ENCODE results near the gene PLAC1.

The PLAC1 gene

GRCh38 chrX:134692233-134692632 lies 34.0 kb upstream of the PLAC1 start:
- no peak for TF ChIP-seq CEBPB (IDR thresholded peaks at IDR 0.05)
- no peak for TF ChIP-seq ZBTB7A (IDR thresholded peaks at IDR 0.05; ENCODE audit: low read depth)
- TF ChIP-seq EP300 (IDR thresholded peaks at IDR 0.05; ENCODE audit: borderline replicate concordance): no peak
- TF ChIP-seq NFIC (IDR thresholded peaks at IDR 0.05): no peak

DNA sequence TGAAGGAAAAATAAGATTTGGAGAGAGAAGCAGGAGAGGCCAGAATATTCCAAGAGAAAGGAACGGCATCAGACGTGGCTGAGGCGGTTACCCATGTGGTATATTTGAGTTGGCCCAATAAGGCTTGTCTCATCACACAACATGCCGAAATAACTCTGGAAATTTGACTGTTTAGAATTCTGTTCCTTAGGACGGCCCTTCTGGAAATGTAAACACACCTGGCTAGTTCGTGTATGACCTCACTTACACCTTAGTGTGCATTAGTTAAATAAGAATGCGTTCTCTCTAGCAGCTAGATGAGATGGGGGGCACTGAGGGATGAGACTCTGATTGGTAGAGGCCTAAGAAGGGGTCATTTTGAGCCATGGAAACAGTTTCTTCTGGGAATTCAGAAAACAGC lies 33.2 kb upstream of the PLAC1 start:
- TF ChIP-seq ZBTB7A (IDR thresholded peaks at IDR 0.05; ENCODE audit: low read depth) (no peak), NFIC (IDR thresholded peaks at IDR 0.05) (no peak)

GRCh38 chrX:134688839-134689238 lies 30.6 kb upstream of the PLAC1 start:
- TF ChIP-seq, protein P1, sequence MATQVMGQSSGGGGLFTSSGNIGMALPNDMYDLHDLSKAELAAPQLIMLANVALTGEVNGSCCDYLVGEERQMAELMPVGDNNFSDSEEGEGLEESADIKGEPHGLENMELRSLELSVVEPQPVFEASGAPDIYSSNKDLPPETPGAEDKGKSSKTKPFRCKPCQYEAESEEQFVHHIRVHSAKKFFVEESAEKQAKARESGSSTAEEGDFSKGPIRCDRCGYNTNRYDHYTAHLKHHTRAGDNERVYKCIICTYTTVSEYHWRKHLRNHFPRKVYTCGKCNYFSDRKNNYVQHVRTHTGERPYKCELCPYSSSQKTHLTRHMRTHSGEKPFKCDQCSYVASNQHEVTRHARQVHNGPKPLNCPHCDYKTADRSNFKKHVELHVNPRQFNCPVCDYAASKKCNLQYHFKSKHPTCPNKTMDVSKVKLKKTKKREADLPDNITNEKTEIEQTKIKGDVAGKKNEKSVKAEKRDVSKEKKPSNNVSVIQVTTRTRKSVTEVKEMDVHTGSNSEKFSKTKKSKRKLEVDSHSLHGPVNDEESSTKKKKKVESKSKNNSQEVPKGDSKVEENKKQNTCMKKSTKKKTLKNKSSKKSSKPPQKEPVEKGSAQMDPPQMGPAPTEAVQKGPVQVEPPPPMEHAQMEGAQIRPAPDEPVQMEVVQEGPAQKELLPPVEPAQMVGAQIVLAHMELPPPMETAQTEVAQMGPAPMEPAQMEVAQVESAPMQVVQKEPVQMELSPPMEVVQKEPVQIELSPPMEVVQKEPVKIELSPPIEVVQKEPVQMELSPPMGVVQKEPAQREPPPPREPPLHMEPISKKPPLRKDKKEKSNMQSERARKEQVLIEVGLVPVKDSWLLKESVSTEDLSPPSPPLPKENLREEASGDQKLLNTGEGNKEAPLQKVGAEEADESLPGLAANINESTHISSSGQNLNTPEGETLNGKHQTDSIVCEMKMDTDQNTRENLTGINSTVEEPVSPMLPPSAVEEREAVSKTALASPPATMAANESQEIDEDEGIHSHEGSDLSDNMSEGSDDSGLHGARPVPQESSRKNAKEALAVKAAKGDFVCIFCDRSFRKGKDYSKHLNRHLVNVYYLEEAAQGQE (IDR thresholded peaks at IDR 0.05; ENCODE audit: low read depth): no peak
- no peak for TF ChIP-seq TEAD4 (IDR thresholded peaks at IDR 0.05)
- no peak for TF ChIP-seq YY1 (IDR thresholded peaks at IDR 0.05; ENCODE audit: low read depth)
- no peak for TF ChIP-seq ZBTB7A (IDR thresholded peaks at IDR 0.05; ENCODE audit: low read depth)
- no peak for TF ChIP-seq NFIC (IDR thresholded peaks at IDR 0.05)
- TF ChIP-seq FOXM1 (IDR thresholded peaks at IDR 0.05; ENCODE audit: borderline replicate concordance, low read depth): no peak
- TF ChIP-seq, protein P2, sequence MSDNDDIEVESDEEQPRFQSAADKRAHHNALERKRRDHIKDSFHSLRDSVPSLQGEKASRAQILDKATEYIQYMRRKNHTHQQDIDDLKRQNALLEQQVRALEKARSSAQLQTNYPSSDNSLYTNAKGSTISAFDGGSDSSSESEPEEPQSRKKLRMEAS (IDR thresholded peaks at IDR 0.05): no peak
- no peak for TF ChIP-seq TAF1 (IDR thresholded peaks at IDR 0.05; ENCODE audit: low read depth)
- no peak for TF ChIP-seq RAD21 (IDR thresholded peaks at IDR 0.05; ENCODE audit: low read depth)
- TF ChIP-seq TCF12 (IDR thresholded peaks at IDR 0.05; ENCODE audit: low read depth): no peak
- TF ChIP-seq, protein P3, sequence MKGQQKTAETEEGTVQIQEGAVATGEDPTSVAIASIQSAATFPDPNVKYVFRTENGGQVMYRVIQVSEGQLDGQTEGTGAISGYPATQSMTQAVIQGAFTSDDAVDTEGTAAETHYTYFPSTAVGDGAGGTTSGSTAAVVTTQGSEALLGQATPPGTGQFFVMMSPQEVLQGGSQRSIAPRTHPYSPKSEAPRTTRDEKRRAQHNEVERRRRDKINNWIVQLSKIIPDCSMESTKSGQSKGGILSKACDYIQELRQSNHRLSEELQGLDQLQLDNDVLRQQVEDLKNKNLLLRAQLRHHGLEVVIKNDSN (IDR thresholded peaks at IDR 0.05): no peak
- TF ChIP-seq CREB1 (IDR thresholded peaks at IDR 0.05; ENCODE audit: low read depth): no peak
- TF ChIP-seq CEBPB (IDR thresholded peaks at IDR 0.05): no peak
- TF ChIP-seq EP300 (IDR thresholded peaks at IDR 0.05; ENCODE audit: borderline replicate concordance): no peak
- no peak for TF ChIP-seq EGR1 (IDR thresholded peaks at IDR 0.05)

GRCh38 chrX:134688031-134688823 lies 30.0 kb upstream of the PLAC1 start:
- TF ChIP-seq, protein P3 (IDR thresholded peaks at IDR 0.05): no peak
- TF ChIP-seq TEAD4 (IDR thresholded peaks at IDR 0.05) (no peak), FOXM1 (IDR thresholded peaks at IDR 0.05; ENCODE audit: borderline replicate concordance, low read depth) (no peak), EGR1 (IDR thresholded peaks at IDR 0.05) (no peak), YY1 (IDR thresholded peaks at IDR 0.05; ENCODE audit: low read depth) (no peak), NFIC (IDR thresholded peaks at IDR 0.05) (no peak), CREB1 (IDR thresholded peaks at IDR 0.05; ENCODE audit: low read depth) (no peak), CEBPB (IDR thresholded peaks at IDR 0.05) (no peak), EP300 (IDR thresholded peaks at IDR 0.05; ENCODE audit: borderline replicate concordance) (no peak)
- TF ChIP-seq, protein P1 (IDR thresholded peaks at IDR 0.05; ENCODE audit: low read depth): no peak
- TF ChIP-seq, protein P2 (IDR thresholded peaks at IDR 0.05): no peak

- TF ChIP-seq YY1 (IDR thresholded peaks at IDR 0.05; ENCODE audit: low read depth): no peak
- no peak for TF ChIP-seq TEAD4 (IDR thresholded peaks at IDR 0.05)
- TF ChIP-seq CREB1 (IDR thresholded peaks at IDR 0.05; ENCODE audit: low read depth): no peak
- TF ChIP-seq, protein P1 (IDR thresholded peaks at IDR 0.05; ENCODE audit: low read depth): no peak
- no peak for TF ChIP-seq EP300 (IDR thresholded peaks at IDR 0.05; ENCODE audit: borderline replicate concordance)
- no peak for TF ChIP-seq TAF1 (IDR thresholded peaks at IDR 0.05; ENCODE audit: low read depth)
- TF ChIP-seq, protein P3 (IDR thresholded peaks at IDR 0.05): no peak
- no peak for TF ChIP-seq TCF12 (IDR thresholded peaks at IDR 0.05; ENCODE audit: low read depth)
- no peak for TF ChIP-seq EGR1 (IDR thresholded peaks at IDR 0.05)
- no peak for TF ChIP-seq ZBTB7A (IDR thresholded peaks at IDR 0.05; ENCODE audit: low read depth)
- TF ChIP-seq, protein P2 (IDR thresholded peaks at IDR 0.05): no peak
- no peak for TF ChIP-seq FOXM1 (IDR thresholded peaks at IDR 0.05; ENCODE audit: borderline replicate concordance, low read depth)
- TF ChIP-seq CEBPB (IDR thresholded peaks at IDR 0.05): no peak
These were observed 27.4 kb upstream of the PLAC1 start for GRCh38 chrX:134685668-134686067.

Data from Ishikawa (cell line).